GM19463 (cell line): Measurements from ENCODE around the gene PCDH9.

Source experiments
- ATAC-seq: cut with Tn5 transposase; IDR thresholded peaks from one replicate; pipeline ENCODE4 v1.9.1; 2021; ENCODE audit warnings: mild to moderate bottlenecking, moderate library complexity; ENCODE audit not compliant: unreplicated experiment

The PCDH9 gene

DNA sequence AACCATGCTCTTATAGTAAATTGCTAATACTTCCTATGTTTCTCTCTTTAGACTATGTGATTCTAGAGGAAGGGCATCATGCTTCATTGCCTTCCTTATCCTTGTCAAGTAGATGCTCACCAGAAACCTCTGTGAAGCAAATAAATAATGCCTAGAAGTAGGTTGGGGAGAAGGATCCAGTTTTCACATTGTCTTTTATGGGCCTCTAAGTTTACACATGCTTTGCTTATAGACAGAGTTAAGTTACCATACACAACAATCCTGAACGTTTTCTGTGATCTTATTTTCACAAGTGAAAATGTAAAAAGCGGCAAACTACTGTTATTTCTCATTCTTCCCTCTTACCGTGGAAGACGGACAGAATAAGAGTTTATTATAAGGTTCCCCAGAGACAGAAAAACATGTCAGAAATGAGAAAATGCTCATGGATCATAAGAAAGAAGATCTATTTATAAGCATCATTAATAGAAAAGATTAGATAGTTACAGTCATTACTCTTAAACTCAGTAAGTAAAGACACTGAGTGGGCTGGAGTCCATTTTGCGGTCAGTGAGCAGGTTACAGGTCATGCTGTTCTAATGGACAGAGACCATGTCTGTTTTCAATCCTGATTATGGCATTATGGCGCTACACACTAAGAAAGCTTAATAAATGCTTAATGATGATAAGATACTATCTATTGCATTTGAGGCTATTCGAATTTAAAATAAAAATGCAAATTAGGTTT, 723.9 kb downstream of the PCDH9 start:
- no peak for ATAC-seq

DNA sequence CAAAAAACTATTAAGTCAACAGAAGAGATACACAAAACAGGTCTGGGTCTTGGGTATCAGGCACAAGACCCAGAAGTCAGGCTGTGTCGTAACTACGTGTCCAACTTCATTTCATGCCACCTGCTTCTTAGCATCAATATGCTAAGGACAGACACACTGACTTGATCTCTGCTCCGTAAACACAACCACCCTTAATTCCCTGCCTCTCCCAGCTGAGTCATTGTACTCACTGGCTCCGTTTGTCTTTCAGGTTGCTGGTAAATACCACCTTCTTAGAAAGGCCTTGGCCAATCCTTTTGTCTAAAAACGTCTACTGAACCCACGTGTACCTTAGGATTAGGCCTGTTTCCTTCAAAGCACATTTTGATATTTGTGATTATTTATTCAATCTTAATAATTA, 726.2 kb downstream of the PCDH9 start:
- no peak for ATAC-seq

DNA sequence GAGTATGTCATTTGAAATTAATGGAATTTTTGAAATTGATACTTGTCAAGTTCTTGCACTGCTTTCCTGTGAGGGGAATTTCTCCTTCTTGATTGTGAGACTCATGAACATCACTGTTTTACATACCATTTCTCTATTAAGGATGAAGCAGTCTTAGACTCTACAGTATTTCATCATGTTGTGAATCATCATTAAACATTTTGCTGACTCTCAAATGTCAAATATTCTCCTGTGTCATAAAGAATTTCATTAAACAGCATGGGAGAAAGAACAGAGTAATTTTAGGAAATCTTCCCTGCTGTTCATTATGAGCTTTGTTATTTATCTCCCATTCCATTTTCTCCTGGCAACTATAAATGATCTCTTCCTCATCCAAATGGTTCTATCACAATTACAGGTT, 729.0 kb downstream of the PCDH9 start:
- no peak for ATAC-seq

DNA sequence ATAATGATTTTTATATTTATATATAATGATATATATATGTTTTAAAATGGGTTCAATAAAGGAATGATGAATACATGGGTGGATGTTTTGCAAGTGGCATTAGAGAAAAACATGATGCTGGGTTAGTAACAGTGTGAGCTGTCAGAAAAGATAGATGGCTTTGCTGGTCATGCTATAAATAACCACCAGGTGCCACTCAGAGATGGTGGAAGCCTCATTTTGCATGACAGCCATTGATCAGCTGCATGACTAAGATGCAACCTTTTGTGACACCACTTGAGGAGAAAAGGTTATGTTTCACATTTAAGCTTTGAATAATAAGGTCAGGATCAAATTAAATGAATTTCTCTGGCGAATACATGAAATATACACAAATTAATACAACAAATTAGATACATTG, 737.7 kb downstream of the PCDH9 start:
- ATAC-seq, result peak; percentile 94

DNA sequence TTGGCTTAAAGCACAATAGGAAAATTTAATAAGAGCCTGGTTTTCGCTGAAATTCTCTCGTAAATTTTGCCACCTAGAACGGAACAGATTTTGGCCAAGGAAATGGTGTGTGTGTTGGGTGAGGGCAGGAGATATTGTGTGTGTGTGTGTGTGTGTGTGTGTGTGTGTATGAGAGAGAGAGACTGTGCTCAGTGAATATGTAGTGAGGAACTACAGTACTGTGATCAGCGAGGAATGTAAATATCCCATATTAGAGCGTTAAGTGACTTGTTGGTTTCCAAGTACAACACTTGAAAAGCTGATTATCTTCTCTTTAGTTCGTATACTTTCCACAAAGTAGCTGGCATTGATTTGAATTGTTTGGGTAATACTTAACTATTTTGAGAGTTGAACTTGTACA, 738.9 kb downstream of the PCDH9 start:
- no peak for ATAC-seq

DNA sequence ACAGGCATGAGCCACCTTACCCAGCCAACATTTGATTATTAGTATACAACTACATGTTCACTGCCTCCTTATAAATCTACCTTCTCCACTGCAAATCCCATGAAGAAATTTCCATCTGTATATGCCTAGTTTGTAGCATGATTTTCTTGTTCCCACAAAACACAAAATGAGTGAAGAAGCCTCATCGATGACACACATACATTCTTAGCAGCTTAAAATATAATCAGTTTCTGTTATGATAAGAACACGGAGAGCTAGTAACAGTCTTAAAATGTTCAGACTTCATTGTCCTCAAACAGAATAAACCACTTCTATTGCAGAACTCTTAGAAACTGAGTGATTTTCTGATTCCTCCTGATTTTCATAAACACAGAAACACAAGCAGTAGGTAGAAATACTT, 740.5 kb downstream of the PCDH9 start:
- ATAC-seq, result no peak

DNA sequence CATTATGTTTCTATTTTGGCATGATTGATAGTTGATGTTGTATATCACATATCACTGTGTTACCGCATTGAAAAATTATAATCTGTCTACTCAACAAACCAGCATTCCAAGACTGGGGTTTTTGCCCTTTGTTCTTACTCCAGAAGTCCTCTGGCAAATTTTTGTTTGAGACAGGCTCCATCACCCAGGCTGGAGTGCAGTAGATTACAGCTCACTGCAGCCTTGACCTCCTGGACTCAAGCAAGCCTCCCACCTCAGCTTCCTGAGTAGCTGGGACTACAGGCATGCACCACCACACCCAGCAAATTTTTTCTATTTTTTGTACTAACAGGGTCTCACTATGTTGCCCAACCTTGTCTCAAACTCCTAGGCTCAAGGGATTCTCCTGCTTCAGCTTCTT, 741.0 kb downstream of the PCDH9 start:
- ATAC-seq, result no peak

DNA sequence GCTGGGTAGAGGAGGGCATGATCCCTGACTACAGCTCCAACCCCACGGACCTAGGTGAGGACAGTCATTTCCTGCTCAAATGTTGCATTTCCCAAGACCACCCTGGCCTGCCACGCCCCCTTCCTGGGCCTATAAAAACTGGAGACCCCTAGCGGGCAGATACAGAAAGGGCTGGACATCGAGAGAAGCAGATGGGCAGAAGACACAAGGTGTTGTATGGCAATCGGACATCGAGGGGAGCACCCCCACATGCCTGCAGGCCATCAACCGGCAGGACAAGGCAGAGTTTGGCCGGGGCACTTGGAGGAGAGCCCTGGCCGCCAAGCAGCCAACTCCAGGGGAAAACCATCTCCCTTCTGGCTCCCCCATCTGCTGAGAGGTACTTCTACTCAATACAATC, 746.4 kb downstream of the PCDH9 start:
- ATAC-seq, result no peak

DNA sequence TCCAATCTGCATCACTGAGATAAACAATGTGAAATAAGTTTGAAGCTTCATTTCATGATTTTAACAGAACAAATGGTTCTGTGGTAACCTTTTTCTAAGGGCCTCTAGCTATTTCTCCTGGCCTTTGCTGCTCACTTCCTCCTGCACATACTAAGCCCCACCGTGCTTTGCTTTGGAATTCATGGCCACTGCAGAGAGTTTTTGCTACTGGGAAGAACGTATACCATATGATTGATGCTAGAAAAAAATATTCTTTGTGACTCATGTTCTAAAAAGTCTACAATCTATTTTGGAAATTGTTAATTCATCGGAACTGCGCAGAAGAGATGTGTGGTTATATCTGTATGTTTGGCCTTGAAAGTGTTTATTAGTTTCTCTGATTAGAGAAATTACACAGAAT, 747.3 kb downstream of the PCDH9 start:
- ATAC-seq, result no peak

DNA sequence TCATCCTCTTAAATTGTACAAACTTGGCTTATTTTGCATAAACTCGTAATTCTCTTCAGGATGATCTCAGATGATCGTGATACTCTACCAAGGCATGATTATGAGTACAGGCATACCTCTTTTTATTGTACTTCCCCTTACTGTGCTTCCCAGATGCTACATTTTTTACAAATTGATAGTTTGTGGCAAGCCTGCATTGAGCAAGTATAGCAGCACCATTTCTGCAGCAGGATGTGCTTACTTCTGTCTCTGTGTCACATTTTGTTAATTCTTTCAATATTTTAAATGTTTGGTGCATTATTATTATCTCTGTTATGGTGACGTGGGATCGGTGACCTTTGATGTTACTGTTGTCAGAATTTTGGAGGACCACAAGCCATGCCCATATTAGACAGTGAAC, 752.3 kb downstream of the PCDH9 start:
- no peak for ATAC-seq

DNA sequence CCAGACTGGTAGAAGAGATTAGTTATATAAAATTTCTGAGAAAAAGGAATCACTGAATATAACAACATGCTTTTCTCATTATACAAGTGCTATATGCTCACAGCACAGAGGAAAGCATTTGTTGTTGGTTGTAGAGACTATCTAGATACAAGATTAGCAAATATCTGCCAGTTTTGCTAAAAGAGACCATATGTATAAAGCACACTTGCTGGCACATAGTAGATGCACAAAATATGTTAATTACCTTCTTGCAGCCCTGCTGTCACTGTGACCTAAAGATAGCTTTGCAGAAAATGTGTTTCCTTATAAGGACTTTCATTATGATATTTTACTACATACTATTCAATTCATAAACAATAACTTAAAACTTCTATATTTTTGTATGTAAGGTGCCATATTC, 755.1 kb downstream of the PCDH9 start:
- no peak for ATAC-seq

DNA sequence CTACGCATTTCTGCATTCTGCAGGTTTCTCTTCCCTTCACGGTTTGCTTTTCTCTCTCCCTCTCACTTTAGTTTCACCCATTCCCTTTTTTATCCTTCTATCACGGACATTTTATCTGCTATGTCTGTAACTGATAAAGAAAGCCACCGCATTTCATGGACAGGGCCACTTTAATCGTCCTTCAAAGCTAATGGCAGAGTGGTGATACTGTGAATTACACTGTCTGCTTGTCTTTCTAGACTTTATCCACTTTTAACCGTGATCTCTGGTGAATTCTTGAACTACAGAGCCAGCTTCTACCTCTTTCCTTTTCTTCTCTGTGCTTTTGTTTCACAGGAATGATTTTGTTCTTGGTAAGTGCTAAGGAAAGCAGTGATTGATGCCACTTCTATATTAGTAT, 760.4 kb downstream of the PCDH9 start:
- ATAC-seq, result no peak

DNA sequence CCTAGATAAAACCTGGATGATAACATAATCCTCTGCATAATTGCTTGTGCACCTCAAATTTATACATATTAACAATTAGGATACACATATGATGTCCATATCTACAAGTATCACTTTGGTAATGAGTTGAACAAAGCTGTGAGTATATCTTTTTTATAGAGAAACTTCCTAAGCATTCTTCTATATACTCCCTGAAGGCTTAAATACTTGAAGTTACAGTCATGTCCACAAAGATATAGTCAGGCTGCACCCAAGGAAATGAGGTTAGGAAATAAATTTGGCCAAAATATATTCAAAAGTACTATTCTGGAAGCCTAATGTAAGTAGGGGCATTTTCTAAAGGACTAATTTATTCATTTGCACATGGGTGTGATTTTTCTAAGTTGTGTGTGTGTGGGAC, 761.5 kb downstream of the PCDH9 start:
- ATAC-seq, result no peak

DNA sequence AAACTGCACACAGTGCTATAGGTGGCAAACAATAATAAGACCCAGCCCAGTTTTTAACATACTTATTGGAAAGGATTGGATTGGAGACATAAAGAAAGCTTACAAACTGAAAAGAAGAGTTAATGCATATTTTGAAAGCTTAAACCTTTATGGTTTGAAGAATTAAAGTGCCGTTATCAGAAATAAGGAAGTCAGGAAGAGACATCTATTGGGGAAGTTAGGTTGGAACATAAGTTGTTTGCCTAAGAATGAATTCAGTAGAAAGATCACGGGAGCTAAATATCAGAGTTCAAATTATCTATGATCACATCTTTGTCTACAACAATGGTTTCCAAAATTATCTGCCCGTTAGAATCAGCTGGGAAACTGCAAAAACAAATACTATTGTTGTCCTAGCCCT, 767.9 kb downstream of the PCDH9 start:
- ATAC-seq, result no peak

DNA sequence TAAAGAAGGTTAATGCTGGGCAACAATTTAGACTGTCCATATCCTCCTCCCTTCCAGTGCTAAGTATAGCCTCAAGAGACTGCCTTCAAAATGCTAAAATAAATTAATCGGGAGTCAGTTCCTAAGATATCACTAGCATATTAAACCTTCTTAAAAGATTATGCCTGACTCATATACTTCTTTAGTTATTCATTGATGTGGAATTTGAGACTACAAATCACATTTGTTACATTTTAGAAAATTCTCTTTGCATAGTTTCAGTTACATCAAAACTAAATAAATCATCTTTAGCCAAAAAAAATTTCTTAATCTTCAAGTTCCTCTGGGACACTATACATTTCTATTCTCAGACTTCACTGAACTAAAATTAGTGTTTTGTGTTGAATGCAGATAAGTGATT, 769.1 kb downstream of the PCDH9 start:
- ATAC-seq, result no peak

DNA sequence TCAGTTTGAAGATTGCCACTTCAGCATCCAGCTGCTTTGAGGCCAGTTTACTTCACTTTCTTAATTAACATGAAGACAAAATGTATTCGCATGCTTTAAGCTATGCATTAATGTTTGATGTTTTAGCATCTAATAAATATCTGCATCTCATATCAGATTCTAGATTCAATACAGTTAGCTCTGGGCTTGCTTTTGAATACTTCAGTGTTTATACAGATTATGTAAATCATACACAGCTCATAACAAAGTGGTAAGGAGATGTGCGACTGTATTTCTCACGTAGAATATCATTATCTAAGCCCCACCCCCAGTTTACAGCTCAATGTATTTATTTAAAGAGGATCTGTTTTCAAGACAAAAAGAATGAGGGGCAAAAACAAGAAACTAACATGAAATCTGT, 770.5 kb downstream of the PCDH9 start:
- no peak for ATAC-seq

DNA sequence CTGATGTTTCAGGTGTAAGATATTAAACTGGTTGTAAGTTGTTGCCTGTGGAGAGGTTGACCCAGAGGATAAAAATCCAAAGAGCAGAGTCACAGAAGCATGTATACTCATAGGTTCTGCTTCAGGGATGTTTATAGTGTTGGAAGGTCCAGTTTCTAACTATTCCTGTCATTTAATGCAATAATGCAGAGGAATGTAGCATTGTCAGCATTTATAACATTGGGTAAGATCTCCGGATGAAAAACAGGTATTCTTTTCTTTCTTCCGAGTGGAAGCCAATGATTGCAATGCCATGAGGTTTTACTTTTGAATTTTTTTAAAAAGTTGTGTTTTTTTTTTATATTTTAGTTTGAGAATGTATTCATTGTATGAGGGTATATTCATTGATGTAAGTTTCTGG, 771.0 kb downstream of the PCDH9 start:
- ATAC-seq, result no peak

DNA sequence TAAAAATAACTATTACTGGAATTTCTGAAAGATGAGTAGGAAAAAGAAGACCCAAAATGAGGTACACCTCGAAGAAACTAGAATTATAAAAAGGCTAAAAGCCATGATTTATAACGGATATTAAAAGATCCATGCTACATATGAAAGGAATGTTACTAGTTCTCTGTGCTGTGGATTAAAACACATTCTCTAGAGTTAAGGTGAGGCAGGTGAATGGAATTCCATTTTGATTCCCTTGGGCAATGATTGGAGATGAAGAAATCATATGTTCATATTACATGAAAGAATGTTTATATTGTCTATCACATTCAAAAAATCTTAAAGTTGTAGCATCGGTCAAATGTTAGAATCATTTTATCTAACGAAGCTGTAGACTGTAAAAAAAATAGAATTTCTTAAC, 783.7 kb downstream of the PCDH9 start:
- ATAC-seq, result no peak

DNA sequence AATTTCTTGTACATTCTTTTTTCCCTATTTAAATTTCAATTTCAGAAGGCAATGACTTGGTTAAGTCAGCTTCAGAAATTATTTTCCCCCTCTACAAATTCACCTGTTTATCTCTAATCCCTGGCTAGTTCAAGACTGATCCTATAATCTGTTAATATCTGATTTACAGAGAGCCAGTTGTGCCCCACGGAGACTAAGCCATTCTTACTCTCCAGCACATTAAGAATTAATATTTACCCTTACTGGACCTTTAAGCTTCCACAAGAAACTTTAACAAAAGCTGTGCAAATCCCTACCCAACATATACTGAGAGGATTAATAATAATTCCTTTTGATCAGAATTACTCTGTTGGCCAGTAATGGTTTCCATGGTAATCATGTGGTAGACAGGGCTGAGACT, 786.2 kb downstream of the PCDH9 start:
- ATAC-seq, result no peak

DNA sequence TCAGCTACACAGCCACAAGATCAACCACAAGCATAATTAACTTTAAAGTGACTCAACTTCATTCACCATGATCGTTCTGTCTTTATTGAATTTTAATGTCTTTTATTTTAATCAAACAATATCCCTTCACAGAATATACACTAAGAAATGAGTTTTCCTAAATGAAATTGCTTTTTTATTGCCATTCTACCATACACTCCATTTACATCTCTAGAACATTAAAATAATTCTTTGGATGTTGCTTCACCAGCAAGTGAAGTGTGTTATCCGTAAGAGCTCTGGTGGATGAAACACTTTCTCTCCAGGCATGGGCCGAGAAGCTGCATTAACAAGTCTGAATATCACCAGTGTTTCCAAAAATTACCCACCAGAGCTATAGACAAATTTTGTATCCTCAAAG, 789.2 kb downstream of the PCDH9 start:
- ATAC-seq, result no peak

DNA sequence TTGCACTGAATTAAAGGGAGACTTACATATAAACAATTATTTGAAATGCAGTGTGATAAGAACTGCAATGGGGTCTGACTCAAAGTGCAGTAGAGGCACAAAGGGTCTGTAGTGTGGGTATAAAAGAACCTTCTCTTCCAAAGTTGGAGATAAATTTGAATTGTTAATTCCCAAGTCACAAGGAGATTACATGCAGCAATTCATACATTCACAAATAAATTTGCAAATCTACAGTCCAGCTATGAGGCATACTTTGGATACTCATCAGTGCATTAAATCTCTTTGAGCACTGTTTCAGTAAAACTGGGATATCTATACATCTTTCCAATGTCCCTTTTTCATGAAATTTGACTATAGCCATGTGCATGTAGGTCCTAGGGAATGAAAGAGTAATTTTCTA, 799.4 kb downstream of the PCDH9 start:
- ATAC-seq, result no peak

DNA sequence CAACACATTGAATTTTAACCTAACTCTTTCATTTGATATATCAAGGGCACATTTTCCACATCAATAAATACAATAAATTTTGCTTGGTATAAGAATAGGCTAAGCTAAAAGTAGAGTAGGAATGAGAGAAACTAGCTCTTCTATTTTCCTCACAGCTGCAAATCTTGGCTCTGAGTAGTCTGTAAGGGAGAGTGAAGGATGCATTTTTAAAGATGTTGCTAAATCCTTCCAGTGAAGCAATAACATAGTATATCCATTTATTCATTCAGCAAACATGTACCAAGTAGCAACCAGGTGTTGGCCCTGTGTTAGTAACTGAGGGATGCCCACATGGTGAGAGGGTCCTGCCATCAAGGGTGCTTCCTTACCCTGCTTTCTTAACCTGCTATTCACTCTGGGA, 799.9 kb downstream of the PCDH9 start:
- no peak for ATAC-seq

DNA sequence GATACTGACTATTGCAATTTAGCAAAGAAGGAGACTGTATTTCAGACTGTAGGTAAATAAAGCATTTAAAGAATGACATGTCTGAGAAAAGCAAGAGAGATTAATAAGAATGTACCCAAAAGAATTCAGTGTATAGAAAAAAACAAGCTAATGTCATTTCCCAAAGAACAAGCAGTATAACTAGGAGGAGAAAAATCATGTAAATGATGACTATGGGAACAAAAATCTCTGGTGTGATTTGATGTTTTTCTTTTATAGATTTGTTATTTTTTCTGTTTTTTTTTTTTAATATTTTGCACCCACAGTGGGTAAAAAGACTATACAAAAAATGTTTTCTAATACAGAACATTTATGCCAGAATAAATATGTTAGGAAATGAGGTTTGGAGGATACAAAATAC, 801.0 kb downstream of the PCDH9 start:
- no peak for ATAC-seq

DNA sequence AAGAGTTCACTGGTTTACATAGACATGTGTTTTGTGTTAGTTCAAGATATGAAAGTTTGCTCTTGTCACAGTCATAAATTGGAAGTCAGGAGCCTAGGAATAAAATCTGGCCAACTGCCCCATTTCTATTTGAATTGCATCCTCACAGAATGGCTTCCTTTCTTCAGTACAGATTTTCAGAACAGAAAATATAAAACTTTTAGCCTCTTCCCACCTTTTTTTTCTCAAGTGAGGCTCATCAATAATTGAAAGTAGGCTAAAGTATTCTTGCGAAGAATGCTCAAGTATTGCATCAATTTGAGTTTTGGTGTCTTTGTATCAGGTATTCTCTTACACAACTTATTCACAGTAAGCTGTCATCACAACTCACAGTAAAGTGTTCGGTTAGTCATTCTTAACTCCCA, 802.7 kb downstream of the PCDH9 start:
- no peak for ATAC-seq
